ENCODE results near the gene TNNC2. TPM values are rescaled to one million over a fixed set of nuclear protein-coding genes. Genes with fewer than 3 reads are reported as not detected.

TNNC2 gene
- total RNA-seq, 1 experiment from 2014 or later = not detected

- Mint-ChIP-seq H3K4me3 (ENCODE audit: low read depth, unreplicated experiment) (peak overlapping the region; percentile 76), H3K9me3 (ENCODE audit: low read depth, unreplicated experiment) (no peaks in the 10 kb centered on the region), H3K4me1 (ENCODE audit: low read depth, unreplicated experiment) (peaks cover 8% of the 10 kb centered on the region), H3K27ac (ENCODE audit: unreplicated experiment) (peak overlapping the region; percentile 85), H3K27me3 (ENCODE audit: unreplicated experiment) (peaks cover 14% of the 10 kb centered on the region), H3K36me3 (ENCODE audit: insufficient read depth, unreplicated experiment) (peaks cover 40% of the 10 kb centered on the region)
- no peak for DNase-seq
- BruUV-seq (replicated peaks) = TSS peak; percentile 64
- intact Hi-C loops (cut with micrococcal nuclease; ENCODE audit: unreplicated experiment) = no loop called here
- CTCF ChIA-PET = interaction anchor here (1.3 to 1.4 kb wide), 2 partner anchors 12 to 13 kb away, joined by 7 to 11 read pairs; no protein-coding TSS in a partner anchor
- TF ChIP-seq CTCF (IDR thresholded peaks at IDR 0.05; ENCODE audit: unreplicated experiment) = no peak
Measured at GRCh38 chr20:45792317-45793118, 34.6 kb downstream of the TNNC2 start.

GRCh38 chr20:45788351-45788750 is 38.8 kb downstream of the TNNC2 start:
- CTCF ChIA-PET = interaction anchor here (0.9 to 2.7 kb wide), 3 partner anchors 9 to 30 kb away, joined by 3 to 17 read pairs (median 3); no protein-coding TSS in a partner anchor
- DNase-seq = no peak
- TF ChIP-seq CTCF (IDR thresholded peaks at IDR 0.05; ENCODE audit: unreplicated experiment) = no peak
- intact Hi-C loops (cut with micrococcal nuclease; ENCODE audit: unreplicated experiment) = no loop called here
- H3K9me3 Mint-ChIP-seq (ENCODE audit: low read depth, unreplicated experiment) = no peaks in the 10 kb centered on the region
- BruUV-seq (replicated peaks) = no TSS peak
- H3K36me3 Mint-ChIP-seq (ENCODE audit: insufficient read depth, unreplicated experiment) = peaks cover 21% of the 10 kb centered on the region
- no peak overlapping the region for H3K4me3 Mint-ChIP-seq (ENCODE audit: low read depth, unreplicated experiment)
- H3K27me3 Mint-ChIP-seq (ENCODE audit: unreplicated experiment) = peaks cover 14% of the 10 kb centered on the region
- H3K27ac Mint-ChIP-seq (ENCODE audit: unreplicated experiment) = no peak overlapping the region
- H3K4me1 Mint-ChIP-seq (ENCODE audit: low read depth, unreplicated experiment) = peaks cover 21% of the 10 kb centered on the region

- H3K27ac Mint-ChIP-seq (ENCODE audit: unreplicated experiment) = no peak overlapping the region
- DNase-seq = peak; percentile 66
- CTCF ChIA-PET = interaction anchor here (0.6 to 1.5 kb wide), 4 partner anchors 13 to 464 kb away, joined by 3 to 7 read pairs (median 4); no protein-coding TSS in a partner anchor
- no peak for TF ChIP-seq CTCF (IDR thresholded peaks at IDR 0.05; ENCODE audit: unreplicated experiment)
- intact Hi-C loops (cut with micrococcal nuclease; ENCODE audit: unreplicated experiment) = no loop called here
- peaks cover 58% of the 10 kb centered on the region for H3K4me1 Mint-ChIP-seq (ENCODE audit: low read depth, unreplicated experiment)
- no peak overlapping the region for H3K4me3 Mint-ChIP-seq (ENCODE audit: low read depth, unreplicated experiment)
- BruUV-seq (replicated peaks) = no TSS peak
- H3K27me3 Mint-ChIP-seq (ENCODE audit: unreplicated experiment) = no peaks in the 10 kb centered on the region
- H3K9me3 Mint-ChIP-seq (ENCODE audit: low read depth, unreplicated experiment) = no peaks in the 10 kb centered on the region
- H3K36me3 Mint-ChIP-seq (ENCODE audit: insufficient read depth, unreplicated experiment) = peaks cover 31% of the 10 kb centered on the region
Measured at GRCh38 chr20:45783656-45784294, 43.3 kb downstream of the TNNC2 start.

- Mint-ChIP-seq H3K27me3 (ENCODE audit: unreplicated experiment) (no peaks in the 10 kb centered on the region), H3K9me3 (ENCODE audit: low read depth, unreplicated experiment) (no peaks in the 10 kb centered on the region), H3K36me3 (ENCODE audit: insufficient read depth, unreplicated experiment) (peaks cover 35% of the 10 kb centered on the region), H3K27ac (ENCODE audit: unreplicated experiment) (peak overlapping the region; percentile 82), H3K4me3 (ENCODE audit: low read depth, unreplicated experiment) (peak overlapping the region; percentile 42), H3K4me1 (ENCODE audit: low read depth, unreplicated experiment) (peaks cover 67% of the 10 kb centered on the region)
- no TSS peak for BruUV-seq (replicated peaks)
- DNase-seq = peak; percentile 38
- intact Hi-C loops (cut with micrococcal nuclease; ENCODE audit: unreplicated experiment) = no loop called here
- TF ChIP-seq CTCF (IDR thresholded peaks at IDR 0.05; ENCODE audit: unreplicated experiment) = no peak
- CTCF ChIA-PET = interaction anchor here (1.0 to 1.5 kb wide), 3 partner anchors 12 to 460 kb away, joined by 4 to 7 read pairs (median 4); no protein-coding TSS in a partner anchor
Measured at GRCh38 chr20:45782890-45783289, 44.2 kb downstream of the TNNC2 start.

Measured in Calu3 (cell line).